HG02884 (cell line): ENCODE results near the gene MAML2.

Source experiments
- ATAC-seq: cut with Tn5 transposase; IDR thresholded peaks from one replicate; pipeline ENCODE4 v1.9.1; 2021; ENCODE audit warnings: mild to moderate bottlenecking, moderate library complexity; ENCODE audit not compliant: unreplicated experiment

The MAML2 gene

DNA sequence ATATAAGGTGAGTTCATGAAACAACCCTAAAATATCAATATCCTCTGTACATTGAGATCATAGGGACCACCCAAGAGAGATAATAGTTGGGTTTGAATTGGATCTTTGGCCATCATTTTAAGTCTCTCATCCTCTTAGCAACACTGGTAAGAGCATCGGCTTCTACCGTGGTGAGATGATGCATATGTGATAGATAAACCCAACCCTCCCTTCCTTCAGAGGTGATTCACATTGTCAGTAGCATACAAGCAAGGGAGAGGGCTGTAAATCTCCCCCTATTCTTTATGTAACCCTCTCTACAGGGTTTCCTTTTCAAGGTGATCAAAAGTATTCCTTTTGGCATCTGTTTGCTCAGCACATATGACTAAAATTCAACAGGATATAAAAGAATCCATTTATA is 316.7 kb downstream of the MAML2 start:
- ATAC-seq: no peak

DNA sequence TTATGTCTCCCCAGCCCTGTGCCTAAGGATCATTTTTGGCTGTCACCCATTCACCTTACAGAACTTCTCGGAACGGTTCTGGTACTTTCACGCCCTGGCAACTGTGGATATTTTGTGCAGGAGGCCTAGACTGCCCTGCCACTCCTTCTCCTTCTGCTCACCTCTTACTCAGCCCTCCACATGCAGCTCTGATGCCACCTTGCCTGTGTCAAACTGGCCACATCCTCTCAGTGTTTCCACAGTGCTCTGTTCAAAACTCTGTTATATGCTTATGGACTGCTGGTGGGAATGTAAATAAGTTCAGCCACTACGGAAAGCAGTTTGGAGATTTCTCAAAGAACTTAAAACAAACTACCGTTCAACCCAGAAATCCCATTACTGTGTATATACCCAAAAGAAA is 318.3 kb downstream of the MAML2 start:
- ATAC-seq: no peak

DNA sequence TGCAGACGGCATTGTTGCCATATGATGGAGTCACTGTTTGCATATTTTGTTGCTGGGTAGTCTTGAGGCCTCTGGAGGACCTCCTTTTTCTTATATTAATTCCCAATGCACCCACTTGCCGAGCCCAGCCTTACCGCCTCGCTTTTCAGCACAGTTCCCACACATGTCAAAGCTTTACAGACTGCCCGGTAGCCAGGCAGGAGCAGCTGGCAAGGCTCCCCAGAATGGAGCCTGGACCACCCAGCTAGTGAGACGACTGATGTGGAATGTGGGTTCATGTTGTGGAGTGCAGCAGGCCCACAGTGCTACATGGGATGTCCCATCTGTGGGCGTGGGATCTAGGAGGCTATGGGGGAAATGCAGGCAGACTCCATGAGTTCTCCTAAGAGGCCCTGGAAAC is 319.7 kb downstream of the MAML2 start:
- ATAC-seq: no peak

DNA sequence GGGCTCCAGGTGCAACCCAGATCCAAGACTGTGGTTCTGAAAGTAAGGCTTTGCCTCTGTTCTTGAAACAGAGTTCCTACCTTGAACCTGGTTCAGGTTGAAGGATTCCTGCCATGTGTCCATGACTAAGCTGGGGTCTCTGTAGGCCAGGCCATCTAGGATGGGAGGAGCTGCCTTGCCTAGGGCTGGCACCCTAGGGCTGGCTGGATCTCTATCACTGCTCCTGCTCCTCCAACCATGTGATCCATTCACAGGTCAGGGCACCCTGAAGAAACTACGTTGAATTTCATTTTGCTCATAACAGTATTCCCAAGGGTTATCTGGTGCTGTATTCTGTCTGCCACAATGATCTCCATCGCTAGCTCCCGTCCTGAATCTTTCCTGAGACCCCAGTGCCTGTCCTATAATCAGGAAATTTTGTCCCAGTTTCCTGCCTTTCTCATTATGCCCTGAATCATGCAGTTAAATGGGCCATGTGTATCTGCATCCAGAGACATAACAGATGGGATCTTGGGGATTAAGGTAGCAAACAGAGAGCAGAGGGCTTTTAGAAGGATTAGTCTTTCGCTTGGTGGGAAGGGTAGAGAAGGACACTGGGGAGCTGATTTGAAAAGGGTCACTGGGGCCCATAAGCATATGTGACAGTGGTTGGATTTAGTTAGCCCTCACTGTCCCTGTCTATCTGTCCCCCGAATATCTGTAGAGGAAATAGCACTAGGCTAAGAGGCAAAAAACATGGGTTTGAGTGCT is 320.9 kb downstream of the MAML2 start:
- ATAC-seq: no peak

DNA sequence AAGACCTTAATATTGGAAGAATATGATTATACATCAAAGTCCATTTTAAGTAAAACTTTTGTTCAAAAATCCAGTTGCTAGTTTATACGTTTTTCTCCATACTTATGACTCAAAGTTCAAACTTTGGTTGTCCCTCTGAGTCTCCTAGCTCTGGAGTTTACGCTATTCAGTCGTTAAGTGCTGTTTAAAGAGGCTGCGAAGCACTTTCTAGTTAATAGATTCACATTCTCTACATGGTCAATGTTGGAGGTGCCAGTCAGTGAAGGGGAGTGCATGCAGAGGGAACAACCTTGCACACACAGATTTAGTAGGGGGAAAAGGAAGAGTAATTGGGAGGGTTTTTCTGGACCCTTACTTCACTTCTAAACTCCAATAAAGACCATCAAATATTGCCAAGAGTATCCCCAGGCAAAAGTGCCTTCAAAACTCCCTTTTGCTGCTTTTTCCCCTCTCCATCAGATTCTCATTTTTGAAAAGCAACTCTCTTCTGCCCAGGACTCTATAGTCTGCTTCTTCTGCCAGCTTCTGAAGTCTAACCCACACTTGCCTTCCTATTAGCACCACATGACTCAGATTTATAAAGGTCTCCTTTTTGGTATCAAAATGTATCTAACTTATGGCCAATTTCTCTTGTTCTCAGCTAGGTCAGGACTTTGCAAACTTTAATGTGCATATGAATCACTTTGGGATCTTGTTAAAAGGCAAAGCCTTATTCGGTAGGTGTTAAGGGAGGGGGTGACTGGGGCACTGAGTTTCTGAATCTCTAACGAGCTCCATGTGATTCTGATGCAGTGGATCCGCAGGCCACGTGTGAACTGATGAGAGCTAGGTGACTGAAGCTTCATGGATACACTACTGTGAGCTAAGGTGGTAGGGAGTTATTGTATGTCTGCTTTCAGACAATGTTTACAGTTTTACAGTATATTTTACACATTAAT is 322.9 kb downstream of the MAML2 start:
- ATAC-seq: no peak

DNA sequence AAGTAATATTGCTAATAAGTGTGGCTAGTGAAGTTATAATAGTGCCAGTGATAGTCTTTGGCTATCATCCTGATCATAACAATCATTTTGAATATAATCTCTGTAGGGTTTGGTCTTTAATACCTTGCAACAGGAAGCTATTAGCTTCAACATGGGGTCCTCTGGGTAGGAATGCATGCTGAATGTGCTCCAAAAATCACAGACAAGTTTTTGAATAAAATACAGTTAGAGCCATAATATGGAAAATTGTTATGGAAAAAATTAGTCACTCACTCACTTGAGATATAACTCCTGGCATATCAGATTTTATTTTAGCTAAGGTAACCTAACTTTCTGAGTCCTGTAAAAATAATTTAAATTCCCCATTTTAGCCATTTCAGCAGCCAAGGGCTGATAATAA is 323.7 kb downstream of the MAML2 start:
- no peak for ATAC-seq

DNA sequence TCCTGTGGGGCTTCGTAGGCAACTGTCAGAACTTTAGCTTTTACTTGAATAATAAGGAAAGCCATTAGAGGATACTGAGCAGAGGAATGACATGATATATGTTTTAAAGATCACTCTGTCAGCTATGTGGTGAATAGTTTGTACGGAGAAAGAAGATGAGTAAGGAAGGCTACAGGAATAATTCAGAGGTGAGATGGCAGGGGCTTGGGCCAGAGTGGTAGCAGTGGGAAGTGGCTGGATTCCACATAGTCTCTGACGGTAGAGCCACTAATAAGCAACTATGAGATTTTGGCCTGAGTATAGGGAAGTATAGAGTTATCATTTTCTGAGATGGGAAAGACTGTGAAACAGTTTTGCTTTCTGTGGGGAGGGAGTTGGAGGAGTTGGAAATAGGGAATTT is 325.1 kb downstream of the MAML2 start:
- ATAC-seq: no peak

DNA sequence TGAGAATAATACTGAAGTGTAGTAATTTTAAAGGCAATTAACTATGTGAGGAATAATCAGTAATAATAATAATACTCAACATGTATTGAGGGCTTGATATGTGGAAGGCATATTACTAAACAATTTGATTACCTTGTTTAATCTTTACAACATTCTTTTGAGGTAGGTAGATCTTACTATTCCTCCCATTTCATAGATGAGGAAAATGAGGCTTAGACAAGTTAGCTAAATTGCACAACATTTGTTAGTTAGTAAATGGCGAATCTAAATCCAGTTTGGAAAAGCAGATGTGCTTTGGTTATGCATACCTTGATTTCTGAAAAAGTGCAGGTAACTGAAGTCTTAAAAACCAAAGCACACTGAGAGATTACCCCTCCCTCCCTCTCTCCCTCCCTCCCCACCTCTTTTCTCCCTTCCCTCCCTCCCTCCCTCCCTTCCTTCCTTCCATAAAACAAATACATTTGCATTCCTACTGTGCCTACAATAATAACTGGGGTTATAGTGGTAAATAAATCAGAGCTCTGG is 326.0 kb downstream of the MAML2 start:
- ATAC-seq: no peak

DNA sequence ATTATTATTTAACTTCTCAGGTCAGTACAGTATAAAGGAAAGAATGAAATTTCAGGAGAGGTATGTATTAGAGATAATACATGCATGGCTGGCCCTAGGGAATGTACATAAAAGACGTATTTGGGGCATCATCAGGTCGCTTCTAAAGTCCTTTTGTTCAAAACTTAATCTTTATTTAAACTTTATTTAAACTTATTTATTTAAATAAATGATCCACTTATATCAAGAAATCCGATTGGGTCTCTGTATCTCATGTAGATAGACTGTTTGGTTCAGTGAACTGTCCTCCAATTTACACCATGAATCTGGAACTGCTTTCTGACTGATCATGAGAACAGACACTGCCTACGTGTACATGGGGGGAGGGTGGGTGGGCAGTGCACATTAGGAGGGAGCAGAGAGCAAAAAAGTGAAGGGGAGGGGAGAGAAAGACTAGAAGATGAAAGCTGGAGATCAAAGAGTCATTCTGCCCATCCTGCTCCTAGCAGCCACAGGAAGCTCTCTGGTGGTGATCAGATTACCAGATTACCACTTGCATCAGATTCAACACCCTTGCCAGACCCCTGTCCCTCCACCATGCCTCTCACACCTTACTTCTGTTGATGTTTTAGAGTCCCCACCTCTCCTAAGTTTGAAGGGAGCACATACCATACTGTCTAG is 327.0 kb downstream of the MAML2 start:
- no peak for ATAC-seq

DNA sequence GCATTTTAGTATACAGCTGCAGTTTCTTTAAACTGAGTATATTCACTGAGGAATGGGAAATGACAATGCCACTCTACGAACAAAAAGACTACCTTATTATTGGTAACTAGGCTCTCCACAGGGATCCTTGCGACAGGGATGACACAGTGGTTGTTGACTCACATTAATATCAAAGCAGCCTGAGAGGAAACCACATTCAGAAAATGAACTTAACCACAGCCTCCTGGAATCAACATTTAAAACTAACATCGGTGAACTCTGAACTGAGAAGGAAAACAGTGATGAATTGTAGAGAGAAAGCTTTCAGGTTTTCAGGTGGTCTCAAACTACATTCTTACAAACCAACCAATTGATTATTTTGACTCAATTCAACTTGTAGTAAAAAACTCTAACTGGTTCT is 328.8 kb downstream of the MAML2 start:
- ATAC-seq: peak; percentile 37

DNA sequence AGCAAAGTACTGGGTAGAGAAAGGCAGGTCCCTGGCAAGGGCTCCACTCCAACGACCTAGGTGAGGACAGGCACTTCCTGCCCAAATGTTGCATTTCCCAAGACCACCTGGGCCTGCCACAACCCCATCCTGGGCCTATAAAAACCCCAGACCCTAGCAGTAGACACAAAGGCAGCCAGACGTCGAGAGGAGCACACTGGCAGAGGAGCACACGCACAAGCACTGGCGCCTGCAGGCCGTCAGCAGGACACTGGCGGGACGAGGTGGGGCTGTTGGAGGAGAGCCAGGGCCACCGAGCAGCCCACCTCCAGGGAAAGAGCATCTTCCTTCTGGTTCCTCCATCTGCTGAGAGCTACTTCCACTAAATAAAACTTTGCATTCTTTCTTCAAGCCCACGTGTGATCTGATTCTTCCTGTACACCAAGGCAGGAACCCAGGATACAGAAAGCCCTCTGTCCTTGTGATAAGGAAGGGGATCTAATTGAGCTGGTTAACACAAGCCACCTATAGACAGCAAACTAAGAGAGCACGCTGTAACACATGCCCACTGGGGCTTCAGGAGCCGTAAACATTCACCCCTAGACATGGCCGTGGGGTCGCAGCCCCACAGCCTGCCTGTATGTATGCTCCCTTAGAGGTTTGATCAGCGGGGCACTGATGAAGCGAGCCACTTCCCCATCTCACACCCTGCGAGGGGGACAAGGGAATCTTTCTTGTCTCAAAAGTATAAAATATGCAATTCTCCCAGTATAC is 329.4 kb downstream of the MAML2 start:
- no peak for ATAC-seq

DNA sequence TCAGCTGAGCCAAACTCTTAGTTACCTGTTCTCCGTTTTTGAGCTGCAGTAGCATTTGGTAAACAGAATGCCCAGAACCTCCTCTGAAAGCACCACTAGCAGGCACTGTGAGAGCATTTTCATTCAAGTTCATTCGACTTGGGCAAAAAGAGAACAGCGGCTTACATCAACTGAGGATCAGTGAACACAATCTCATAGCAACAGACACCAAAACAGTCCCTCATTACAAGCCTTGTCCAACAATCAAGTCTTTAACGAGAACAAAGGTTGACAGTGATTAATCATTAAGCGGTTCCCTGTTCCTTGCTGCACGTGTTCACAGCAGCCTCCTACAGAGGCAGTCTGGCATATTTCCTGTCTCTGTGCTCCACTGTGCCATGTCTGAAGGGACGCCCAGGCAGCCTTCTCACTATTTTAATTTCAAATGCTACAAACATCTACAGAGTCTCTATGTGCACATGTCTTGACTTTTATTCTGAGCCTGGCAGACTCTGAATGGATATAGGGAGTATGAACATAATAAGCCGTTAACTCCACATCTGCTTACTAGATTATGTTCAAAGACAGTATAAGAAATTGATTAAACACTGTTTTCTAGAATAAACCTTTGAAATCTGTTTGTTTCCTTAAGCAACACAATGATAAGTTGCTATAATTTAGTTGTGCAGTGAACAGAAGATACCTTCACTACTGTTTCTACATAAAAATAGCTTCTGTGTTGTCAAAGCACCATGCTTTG is 330.7 kb downstream of the MAML2 start:
- peak; percentile 77 for ATAC-seq

DNA sequence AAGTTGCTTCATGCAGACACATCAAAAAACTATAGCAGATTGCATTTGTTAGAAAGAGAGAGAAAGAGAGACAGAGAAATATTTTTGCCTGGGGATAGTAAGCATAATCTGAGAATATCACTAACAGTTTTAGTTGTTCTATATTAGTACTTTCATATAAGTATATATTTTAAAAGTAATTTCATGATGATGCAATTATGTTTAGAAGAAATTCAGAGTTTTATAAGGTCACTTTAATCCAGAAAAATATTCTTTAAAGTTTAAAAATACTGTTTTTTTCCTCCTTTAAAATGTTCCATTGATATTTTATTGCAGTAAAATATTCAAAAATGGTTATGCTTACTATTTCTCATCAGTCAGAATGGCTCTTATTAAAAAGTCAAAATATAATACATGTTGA is 332.3 kb downstream of the MAML2 start:
- no peak for ATAC-seq

DNA sequence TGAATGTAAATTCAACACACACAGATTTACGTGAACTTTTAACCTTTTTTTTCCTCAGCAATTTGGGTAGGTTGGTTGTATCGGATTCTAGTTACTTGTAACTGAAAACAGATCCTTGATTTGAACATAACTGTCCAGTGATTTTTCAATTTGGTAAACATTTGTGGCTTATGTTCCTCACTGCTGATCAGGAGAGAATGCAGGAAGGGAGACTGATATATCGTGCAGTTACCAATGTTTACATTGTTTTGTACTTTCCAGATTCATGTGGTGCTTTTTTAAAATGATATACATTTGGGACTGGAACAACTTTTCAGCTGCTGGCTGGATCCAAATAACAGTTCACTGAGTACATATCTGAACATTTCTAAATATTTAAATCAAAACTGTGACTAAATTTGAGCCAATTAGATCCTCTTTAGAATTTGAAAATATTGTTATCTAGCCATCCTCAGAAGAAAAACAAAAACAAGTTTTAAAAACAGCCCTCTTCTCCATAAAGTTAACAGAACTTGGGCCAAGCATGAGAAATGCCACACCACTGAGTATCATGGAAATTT is 334.8 kb downstream of the MAML2 start:
- no peak for ATAC-seq

DNA sequence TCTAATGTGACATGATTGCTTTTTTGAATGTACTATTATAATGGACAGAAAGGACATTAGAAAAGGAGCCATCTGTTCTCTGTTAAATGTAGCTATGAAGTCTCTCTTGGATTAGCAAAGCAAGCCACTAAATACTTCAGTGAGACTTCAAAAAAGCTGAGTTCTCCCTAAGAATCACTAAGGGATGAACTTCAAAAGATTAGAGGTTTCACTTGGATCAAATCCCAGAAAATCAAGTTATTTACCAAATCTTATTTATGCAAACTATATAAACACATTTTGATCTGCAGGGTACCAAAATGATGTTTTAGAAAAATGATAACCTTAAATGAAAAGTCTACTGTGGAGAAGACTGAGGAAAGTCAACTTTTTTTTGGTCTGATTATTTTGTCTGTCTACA is 337.0 kb downstream of the MAML2 start:
- no peak for ATAC-seq

DNA sequence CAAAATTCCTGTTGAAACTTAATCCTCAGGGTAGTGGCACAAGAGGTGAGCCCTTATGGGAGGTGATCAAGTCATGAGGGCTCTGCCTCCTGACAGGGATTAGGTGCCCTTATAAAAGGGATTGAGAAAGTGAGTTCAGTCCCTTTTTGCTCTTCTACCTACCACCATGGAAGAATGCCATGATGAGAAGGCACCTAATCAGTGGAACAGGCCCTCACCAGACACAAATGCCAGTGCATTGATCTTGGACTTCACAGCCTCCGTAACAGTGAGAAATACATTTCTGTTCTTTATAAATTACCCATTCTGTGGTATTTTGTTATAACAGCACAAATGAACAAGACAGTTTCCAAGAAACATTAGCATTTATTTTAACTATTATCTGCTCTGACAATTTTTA is 338.1 kb downstream of the MAML2 start:
- no peak for ATAC-seq

DNA sequence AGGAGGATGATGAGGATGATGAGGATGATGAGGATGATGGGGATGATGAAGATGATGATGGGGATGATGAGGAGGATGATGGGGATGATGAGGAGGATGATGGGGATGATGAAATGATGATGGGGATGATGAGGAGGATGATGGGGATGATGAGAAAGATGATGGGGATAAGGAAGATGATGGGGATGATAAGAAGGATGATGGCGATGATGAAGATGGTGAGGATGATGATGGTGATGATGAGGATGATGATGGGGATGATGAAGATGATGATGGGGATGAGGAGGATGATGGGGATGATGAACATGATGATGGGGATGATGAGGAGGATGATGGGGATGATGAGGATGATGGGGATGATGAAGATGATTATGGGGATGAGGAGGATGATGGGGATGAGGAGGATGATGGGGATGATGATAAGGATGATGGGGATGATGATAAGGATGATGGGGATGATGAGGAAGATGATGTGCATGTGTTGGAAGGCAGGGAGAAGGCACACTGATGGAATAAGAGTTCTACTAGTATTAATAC is 340.2 kb downstream of the MAML2 start:
- no peak for ATAC-seq

DNA sequence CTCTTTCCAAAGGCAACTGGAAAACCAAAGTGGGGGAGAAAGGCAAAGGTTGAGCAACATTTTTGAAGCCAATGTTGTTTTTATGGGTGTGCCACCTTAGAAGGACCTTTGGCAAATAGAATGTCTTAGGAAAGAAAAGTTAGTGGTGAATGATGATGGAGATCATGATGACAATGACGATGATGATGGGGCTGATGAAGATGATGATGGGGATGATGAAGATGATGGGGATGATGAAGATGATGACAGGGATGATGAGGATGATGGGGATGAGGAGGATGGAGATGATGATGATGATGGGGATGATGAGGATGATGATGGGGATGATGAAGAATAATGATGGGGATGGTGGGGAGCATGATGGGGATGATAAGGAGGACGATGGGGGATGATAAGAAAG is 340.7 kb downstream of the MAML2 start:
- ATAC-seq: no peak

DNA sequence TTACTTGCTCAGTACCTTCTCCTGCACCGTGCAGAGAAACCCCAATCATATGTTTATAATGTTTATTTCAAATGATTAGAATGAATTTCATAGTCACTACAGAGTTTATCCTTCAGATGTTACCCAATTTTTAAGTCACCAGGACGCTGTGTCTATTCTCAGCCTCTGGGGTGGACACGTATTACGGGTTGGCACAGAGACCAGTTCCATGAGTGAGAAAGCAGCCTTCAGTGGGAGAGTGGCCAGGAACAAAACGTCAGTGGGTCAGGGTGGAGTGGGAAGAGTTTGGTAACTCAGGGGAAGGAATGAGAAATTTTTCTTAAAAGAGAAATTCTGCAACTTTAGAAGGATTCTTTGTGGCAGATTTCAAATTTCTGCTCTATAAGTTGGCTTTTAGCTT is 342.0 kb downstream of the MAML2 start:
- no peak for ATAC-seq
